Cerebellar cortex (tissue), 1 donor: ENCODE measurements around the gene PTPRN2.
"Not testable (repeated sequence)": the region's sequence is repeated elsewhere in the genome, so short reads cannot be mapped to it uniquely, and the experiment has no call there.

Experiments
- DNase-seq: peaks from one replicate; pipeline ENCODE4 v3.0.0-alpha.2; 2015; ENCODE audit warnings: low spot score

The PTPRN2 gene

DNA sequence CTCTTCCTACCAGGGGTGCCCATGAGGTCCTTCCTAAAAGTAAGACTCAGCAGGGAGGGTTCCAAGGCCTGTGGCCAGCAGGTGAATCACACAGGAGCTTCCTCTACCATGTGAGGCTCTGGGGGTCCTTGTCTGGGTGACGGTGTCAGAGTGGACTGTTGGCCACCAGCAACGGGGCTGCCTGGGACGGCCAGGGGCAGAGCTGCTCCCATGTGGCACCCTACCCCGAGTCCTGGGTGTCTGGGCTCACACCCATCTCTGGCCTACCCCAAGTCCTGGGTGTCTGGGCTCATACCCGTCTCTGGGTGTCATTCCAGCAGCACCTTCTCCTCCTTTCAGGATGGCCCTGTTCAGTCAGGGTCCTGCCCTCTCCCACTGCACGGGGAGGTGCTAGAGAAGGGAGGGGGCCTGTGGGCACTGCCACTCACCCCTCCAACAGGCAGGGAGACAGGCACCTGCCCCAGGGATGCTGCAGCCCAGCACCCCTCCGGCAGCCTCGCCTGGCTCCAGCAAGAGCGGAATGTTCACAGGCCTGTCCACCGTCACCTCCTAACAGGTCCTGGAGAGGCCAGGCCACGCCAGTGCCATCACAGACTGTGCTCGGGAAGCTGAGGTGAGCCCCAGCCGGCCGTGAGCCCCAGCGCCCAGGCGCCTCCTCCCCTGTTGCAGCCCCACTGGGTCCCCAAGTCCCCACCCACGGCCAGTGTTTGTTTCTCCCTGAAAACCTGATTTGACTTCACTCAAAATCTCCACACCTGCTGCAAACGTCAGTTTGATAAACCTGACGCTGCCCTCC, 143.7 kb downstream of the PTPRN2 start:
- no peak for DNase-seq

GRCh38 chr7:158443014-158443687, 144.5 kb downstream of the PTPRN2 start:
- no peak for DNase-seq

- peak; percentile 9 for DNase-seq
These were observed 145.4 kb downstream of the PTPRN2 start for GRCh38 chr7:158442260-158442659.

- DNase-seq = no peak
These were observed 148.6 kb downstream of the PTPRN2 start for GRCh38 chr7:158439035-158439434.

DNA sequence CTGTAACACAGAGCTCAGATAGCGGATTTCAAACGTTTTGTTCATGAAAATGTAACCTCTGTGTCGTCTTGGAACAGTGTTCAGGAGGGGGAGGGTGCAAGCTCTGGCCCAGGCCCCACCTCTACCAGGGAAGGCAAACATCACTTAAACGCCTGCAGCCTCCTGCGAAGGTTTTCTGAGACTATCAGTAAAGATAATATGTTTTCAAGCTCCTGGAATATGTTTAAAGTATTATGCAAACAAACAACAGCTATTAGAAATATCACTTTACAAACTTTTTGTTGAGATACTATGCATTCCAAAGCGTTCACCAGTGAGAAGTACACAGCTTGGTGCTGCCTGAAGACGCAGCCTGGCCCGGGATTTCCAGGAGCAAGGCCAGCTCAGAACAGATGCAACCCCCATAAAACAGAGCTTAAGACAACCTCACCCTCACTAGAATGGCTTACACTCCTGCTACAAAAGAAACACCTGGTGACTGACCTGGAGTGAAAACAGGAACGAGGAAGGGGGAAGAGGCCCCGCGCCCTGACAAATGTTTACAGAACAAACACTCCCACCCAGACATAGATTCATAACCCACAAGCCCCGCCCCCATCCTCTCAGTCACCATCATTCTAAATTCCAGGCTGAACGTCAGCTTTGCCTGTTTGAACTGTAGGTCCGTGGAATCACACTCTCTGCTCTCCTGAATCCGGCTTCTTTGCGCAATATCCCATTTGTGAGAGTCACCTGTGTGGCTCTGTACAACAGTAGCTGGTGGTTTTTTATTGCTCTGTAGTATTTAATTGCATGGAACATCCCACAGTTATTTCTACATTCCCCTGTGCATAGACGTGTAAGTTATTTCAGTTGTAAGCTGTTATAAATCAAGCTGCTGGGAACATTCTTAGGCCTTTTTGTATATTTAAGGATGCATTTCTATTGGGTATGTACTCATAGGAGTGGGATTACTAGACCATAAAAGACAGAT, 155.0 kb downstream of the PTPRN2 start:
- no peak for DNase-seq

GRCh38 chr7:158431941-158432347, 155.7 kb downstream of the PTPRN2 start:
- DNase-seq = no peak

GRCh38 chr7:158431055-158431940, 156.3 kb downstream of the PTPRN2 start:
- no peak for DNase-seq

DNA sequence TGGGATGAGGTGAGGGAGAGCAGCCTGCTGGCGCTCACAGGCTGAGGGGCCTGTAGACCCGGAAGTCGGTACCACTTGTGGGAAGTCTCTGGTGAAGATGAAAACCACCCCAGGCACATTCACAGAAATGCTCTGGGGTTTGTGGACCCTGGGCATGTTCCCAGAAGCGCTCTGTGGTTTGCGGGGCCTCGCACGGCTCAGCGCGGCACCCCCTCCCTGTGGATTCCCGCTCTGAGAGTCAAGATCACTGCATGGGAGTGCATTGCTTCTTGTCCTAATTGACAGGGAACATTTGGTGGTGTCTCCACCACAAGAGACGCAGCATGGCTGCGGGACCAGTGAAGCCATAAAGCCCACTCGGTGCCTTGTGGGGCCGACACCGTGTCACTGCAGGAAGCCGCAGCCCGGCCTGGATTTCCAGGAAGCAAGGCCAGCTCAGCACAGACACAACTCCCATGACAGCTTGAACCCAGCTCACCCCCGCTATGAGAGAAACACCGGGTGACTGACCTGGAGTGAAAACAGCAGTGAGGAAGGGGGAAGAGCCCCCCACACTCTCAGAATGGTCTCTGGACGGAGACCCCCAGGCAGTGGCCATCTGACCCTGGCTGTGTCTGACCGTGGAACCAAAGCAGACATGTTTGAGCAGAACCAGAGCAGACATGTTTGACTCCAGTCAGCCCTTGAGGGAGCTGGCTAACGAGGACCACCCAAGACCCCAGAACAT, 157.2 kb downstream of the PTPRN2 start:
- no peak for DNase-seq

DNA sequence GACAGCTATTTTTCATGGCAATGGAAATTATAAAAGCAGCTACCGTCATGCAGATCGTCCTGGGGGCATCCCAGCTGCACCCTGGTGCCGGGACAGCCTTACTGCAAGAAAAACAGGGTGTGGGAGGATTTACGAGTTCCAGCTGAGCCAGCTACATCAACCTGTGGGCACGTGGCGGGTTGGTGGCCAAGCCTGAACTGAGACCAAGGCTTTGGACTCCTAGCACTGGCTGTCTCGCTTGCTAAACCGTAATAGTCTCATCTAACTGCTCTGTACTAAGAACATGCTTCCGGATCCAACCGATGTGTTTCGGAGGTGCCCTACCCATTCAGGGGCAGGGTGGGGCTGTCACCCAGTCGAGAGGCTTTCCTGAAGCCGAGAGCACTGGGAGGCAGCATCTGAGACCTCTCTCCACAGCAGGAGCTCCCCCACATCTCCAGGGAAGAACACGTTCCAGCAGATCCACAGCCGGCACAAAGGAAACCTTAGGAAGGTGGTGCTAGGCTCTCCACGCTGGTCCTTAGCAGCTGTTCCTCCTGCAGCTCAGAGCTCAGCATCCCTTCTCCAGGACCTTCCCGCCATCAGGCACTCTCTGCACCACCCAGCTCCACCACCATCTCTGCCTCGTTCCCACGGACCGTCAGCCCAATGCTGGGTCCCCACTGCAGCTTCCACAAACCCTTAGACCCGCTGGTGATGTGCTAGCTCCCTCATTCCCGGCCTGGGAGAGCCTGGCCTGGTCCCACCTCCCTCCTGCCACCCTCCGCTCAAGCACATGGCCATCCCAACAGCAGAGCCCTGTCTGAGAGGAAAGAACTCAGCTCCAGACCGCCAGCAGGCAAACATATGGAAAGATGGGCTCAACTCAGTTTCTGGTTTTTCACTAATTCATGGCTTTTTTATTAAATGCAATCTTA, 158.5 kb downstream of the PTPRN2 start:
- no peak for DNase-seq

- no peak for DNase-seq
These were observed 159.3 kb downstream of the PTPRN2 start for GRCh38 chr7:158428131-158428836.

GRCh38 chr7:158425676-158426075, 161.9 kb downstream of the PTPRN2 start:
- not testable (repeated sequence) for DNase-seq

GRCh38 chr7:158424531-158424930, 163.1 kb downstream of the PTPRN2 start:
- no peak for DNase-seq

- DNase-seq = no peak
These were observed 163.6 kb downstream of the PTPRN2 start for GRCh38 chr7:158424011-158424410.

GRCh38 chr7:158422887-158423560, 164.6 kb downstream of the PTPRN2 start:
- DNase-seq = no peak

DNA sequence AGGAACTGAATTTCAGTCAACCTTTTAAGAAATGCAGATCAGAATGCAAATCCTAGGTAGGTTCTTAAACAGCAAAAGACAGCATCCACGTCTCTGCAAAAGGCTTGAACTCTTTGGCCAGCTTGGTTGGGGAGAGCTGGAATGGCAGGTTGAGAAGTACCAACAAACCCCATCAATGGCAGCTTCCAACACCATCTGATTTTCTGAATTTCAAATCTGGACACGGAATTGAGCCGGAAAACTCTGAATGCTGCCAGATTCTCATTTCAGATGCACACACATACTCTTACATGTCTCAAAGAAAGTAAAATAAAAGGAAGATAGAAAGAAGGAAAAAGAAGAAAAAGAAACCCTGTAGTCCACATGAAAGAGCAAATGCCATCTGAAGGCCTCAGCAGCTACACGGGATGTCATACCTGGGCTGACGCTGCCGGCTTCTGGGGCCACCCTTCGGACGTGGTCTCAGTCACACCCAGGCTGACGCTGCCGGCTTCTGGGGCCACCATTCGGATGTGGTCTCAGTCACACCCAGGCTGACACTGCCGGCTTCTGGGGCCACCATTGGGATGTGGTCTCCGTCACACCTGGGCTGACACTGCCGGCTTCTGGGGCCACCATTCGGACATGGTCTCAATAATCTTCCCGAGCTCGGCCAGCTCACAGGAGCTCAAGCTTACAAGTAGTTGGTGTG, 165.3 kb downstream of the PTPRN2 start:
- DNase-seq = no peak

GRCh38 chr7:158421361-158421760, 166.3 kb downstream of the PTPRN2 start:
- DNase-seq = no peak

DNA sequence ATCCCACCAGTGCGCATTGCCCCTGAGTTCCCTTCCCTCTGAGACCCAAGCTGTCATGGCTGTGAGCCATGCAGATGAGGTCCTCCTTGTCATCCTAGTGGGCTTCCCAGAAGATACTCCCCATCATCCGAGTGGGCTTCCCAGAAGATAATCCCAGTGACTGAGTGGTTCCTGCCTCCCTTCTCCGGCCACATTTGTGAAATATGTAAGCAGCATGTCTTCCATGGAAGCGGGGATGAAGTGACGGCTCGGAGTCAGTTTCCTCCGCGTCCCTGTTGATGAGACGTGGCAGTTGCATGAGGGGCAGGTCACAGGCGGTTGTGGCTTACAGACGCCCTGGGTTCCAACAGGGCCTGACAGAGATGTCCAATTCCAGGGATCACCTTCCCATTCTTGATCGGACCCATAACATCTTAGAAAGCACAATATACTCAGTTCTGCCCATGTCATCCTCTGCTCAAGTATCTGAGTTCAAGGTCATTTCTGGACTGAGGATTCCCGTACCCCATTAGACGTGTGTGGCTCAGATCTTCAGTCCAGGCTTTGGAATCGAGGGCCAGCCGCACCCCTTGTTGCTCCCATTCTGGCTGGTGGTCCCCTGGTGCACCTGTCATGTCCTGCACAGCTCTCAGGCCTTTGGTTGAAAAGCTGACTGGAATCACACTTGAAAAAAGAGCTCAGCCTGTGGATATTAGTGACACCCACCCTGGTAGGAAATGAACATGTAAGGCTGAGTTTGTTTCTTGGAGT, 166.9 kb downstream of the PTPRN2 start:
- DNase-seq = no peak
